ENCODE measurements around the gene RAB8B.
A peak's percentile ranks its signal among the peaks of the same experiment; 100 is the strongest.
"Not testable (repeated sequence)": the region's sequence is repeated elsewhere in the genome, so short reads cannot be mapped to it uniquely, and the experiment has no call there.

The RAB8B gene

DNA sequence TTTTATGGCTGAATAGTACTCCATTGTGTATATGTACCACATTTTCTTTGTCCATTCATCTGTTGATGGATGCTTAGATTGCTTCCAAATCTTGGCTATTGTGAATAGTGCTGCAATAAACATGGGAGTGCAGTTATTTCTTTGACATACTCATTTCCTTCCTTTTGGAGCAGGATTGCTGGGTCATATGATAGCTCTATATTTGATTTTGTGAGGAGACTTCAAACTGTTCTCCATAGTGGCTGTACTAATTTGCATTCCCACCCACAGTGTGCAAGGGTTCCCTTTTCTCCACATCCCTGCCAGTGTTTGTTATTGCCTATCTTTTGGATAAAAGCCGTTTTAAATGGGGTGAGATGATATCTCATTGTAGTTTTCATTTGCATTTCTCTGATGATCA is 47.7 kb downstream of the RAB8B start:
- DNase-seq (ENCODE audit: low read depth in 2 of 2), result not testable (repeated sequence)

DNA sequence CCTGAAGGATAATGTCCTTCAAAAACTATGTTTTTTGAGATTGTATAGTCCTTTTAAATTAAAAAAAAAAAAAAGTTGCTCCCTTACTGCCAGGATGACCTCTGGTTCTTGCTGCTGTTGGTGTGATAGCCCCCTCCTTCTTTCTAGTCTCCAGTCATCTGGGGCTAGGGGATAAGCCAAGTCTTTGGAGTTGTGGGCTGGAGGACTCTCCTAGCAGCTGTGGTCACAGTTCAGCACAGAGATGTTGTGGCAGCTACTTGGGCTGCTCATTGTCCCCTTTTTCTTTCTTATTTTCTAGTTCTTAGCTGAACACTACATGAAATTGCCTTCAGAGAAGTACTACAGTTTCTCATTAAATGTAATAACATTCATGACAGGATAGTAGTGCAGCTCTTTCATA is 48.8 kb downstream of the RAB8B start:
- DNase-seq (ENCODE audit: low read depth in 2 of 2), result no peak

DNA sequence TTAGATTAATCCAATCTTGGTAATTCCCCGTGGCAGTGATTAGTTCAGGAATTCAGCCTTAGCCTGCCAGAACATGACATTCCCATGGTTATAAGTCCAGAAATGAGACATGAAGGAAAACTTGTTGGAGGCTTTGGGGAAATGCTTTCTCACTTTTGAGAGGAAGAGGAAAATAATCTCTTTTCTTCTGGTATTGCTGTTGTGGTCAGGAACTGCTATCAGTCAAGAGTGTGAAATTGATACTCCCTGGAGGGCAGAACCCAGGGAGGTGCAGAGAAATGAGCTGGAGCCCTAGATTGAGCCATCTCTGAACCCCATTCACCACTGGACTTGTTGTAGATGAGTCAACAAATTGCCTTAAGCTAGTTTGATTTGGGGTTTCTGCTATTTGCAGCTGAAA is 49.4 kb downstream of the RAB8B start:
- DNase-seq (ENCODE audit: low read depth in 2 of 2), result peak in 1 of 2 donors; percentile 21

DNA sequence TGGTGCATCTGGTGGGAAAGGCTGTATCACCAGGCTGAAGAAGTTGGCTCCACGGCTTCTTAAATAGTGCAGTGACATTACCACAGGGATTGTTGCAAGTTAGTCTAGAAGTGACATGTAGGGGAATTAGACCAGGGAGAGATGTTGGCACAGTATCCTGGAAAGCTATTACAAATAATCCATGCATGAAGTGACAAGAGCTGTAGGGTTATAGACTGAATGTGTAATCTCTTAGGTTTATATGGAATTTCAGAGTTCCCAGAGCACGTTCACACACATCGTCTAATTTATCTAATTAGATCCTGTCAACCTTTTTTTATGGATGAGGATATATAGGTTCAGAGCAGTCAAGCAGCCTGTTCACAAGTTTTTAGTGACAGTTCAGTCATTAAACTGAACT is 50.7 kb downstream of the RAB8B start:
- DNase-seq (ENCODE audit: low read depth in 2 of 2), result no peak

DNA sequence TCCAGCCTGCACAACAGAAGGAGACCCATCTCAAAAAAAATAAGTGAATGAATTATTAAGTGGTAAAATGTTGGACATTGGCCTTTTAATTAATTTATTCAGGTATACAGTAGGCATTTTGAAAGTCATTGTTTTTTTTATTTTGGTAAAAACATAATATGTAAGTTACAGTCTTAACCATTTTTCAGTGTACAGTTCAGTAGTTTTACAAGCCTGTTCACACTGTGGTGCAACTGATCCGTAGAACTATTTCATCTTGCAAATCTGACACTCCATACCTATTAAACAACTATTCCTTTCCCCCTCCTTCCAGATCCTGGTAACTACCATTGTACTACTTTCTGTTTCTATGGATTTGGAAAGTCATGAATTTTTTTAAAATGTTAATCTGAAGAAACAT is 51.9 kb downstream of the RAB8B start:
- no peak for DNase-seq (ENCODE audit: low read depth in 2 of 2)

DNA sequence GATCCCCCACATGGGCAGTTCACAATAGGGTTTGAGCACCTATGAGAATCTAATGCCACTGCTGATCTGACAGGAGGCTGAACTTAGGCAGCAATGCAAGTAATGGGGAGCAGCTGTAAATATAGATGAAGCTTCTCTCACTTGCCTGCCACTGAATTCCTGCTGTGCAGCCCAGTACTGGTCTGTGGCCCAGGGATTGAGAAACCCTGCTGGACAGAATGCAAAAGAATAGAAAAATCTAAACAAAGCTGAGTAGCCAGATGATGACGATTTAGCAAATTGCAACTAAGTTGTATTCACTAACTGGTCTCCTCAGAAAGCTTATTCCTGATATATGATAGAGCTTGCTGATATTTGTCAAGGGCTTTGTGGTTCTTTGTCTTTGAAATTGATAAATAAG is 53.7 kb downstream of the RAB8B start:
- DNase-seq (ENCODE audit: low read depth in 2 of 2), result no peak

DNA sequence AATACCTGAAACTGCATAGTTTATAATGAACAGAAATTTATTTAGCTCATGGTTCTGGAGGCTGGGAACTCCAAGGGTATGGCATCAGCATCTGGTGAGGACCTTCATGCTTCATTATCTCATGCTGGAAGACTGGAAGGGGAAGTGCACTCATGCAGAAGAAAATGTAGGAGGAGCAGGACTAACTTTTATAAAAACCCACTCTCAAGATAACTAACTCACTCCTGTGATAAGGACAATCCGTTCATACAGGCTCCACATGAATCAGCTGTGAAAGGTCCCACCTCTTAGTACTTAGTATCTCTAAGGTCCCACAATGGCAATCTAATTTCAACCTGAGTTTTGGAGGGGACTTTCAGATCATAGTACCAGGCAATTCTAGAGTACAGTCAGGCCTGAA is 54.4 kb downstream of the RAB8B start:
- DNase-seq (ENCODE audit: low read depth in 2 of 2), result no peak

DNA sequence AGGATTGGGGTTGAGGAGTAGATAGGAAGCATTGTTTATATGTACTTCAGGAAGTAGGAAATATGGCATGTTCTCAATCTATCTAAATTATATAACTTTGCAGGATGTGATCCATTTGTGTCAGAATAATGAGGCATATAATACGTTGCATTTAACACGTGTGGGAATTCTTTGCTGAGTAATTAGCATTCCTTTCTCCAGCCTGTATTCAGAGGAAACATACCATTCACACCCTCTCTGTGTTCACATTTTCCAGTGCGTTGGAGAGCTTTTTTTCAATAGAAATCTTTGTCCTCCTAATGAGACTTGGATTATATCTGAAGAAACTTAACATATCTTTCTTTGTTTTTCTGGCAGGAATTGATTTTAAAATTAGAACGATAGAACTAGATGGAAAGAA is 55.0 kb downstream of the RAB8B start:
- DNase-seq (ENCODE audit: low read depth in 2 of 2), result no peak

DNA sequence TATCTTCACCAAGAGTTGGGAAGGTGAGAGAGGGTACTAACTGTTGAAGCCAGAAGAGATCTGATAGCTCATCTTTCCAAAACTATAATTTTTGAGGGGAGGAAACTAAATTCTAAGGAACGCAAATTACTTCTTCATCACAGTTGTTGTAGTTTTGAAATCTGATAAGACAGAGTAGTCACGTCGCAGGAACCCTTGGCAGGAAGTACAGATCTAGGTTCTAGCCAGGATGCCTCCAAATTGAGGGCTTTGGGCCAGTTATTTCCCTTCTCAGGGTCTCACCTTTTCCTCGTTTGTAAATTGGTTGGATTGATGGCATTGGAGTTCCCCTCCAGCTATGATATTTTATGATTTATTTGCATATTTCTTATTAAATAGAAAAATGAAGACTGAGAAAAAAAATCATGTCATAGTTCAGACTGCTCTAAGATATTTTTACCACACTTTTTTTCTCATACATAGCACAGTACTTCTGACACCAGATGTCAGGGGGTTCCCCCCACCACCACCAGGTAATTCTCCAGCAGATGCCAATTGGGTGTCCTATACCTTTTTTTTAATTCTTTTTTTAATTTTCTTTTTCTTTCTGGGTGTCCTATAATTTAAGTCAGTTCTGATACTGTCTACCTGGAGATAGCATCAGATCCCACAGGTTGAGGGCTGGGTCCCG is 55.7 kb downstream of the RAB8B start:
- no peak for DNase-seq (ENCODE audit: low read depth in 2 of 2)

DNA sequence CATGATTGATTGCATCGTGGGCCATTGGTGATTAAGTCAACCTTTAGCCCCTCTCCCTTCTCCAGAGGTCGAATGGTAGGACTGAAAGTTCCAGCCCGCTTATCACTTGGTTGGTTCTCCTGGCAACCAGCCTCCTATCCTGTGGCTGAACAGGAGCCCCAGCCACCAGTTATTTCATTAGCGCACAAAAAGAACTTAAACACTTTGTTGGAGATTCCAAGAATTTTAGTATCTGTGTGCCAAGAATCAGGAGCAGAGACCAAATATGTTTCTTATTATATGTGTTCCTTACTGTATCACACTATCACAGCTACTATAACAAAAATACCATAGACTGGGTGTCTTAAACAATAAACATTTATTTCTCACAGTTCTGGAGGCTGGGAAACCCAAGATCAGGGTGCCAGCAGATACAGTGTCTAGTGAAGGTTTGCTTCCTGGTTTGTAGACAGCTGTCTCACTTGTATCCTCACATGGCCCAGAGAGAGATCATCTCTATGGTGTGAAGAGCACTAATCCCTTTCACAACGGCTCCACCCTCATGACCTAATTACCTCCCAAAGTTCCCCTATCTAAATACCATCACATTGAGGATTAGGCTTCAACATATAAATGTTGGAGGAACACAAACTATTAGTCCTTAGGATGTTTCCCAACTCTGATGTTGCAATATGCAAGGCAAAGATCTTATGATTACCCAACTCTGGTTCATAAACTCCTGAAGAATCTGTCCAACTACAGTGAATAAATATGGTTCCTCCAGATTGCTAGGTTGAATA is 57.5 kb downstream of the RAB8B start:
- no peak for DNase-seq (ENCODE audit: low read depth in 2 of 2)

DNA sequence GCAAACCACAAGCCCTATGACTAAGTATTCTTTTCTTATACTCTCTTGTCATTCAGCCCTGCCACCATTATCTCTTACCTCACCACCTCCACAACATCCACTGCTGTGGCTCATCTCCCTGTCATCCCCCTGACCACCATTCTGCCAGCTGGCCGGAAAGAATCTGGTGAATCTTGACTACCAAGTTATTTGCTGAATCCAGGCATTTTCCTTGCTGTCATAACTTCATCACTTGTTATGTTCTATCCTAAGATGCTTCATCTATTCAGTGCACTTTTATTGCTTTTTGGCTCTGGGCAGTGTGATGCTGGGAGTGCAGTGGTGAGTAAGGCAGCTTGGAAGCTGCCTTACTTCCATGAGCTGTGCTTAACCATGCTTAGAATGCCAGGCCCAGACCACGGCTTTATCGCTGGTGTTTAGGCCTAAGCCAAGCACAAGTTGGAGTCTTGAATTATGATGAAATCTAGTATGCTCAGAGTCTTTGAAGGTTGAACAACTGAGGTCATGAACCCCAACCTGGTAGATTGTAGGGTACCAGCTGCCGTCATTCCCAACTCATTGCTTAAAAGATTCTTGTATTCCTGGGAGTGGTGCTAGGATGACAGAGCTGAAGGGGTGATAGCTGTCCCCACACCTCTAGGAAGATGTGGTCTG is 61.0 kb downstream of the RAB8B start:
- DNase-seq (ENCODE audit: low read depth in 2 of 2), result no peak

DNA sequence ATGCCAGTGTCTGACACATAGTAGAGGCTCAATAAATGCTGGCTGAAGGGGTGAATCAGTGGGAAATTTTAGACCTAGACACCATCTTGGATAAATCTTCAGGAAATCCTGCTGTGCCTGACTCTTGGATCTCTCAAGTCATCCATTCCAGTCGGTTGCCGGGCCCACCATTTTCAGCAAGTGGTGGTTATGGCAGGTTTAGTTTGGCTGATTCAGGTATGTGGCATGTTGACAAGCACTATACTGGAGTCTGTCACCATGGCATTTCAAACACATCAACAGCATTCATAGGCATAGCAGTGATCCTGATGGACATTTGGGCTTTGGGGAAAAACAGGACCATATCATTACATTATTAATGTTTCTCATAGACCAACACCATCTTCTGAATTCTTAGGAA is 62.3 kb downstream of the RAB8B start:
- no peak for DNase-seq (ENCODE audit: low read depth in 2 of 2)

DNA sequence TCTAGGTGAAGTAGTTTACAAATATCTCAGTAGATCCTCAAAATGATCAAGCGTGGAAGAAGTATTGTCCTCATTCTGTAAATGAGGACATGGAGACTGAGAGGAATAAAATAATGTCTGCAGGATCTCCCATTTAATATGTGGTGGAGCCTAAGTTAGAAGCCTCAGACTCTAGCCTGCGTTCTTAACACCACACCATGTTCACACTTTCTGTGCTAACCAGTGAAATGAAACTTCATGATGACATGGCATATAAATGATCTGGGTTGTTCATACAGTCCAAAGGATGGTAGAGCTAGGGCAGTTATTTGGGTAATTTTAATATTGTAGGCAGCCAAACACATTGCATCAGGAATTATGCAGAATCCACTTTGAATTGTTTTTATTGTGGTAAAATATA is 62.9 kb downstream of the RAB8B start:
- DNase-seq (ENCODE audit: low read depth in 2 of 2), result no peak

DNA sequence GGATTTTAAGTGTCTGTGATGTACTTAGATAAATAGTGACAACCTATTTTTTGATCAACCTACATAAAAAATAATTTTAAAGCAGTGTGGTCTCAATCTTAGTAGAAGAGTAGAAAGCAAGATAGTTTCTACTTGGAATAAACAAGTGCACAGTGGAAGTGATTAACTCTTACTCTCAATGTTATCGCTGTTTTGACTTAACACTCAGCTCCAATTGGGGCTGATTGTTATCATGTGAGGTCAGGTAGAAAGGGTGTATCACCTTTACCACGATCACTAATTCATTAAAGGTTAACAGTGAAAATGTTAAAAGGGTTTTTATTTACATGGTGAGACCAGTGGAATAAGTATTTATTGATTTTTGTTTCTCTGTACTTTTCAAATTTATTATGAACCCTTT is 65.6 kb downstream of the RAB8B start:
- DNase-seq (ENCODE audit: low read depth in 2 of 2), result no peak

DNA sequence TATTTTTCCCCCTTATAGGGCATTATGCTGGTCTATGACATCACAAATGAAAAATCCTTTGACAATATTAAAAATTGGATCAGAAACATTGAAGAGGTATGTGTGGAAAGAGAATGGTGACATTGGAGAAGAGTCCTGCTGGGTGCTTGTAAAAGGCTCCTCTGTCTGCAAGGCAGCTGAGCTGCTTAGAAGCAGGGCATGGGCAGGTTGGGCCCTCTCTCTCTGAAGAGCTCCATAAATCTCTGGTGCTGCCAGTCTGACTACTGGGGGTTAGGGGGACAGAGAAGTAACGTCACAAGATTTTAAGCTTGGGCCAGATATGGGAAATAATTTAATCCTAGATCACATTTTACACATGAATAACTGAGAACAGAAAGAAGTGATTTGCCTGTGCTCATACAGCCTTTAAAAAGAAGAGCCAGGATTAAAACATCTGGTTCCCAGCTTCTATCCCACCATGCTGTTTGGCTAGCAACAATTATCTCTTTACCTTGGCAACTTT is 66.1 kb downstream of the RAB8B start:
- no peak for DNase-seq (ENCODE audit: low read depth in 2 of 2)

DNA sequence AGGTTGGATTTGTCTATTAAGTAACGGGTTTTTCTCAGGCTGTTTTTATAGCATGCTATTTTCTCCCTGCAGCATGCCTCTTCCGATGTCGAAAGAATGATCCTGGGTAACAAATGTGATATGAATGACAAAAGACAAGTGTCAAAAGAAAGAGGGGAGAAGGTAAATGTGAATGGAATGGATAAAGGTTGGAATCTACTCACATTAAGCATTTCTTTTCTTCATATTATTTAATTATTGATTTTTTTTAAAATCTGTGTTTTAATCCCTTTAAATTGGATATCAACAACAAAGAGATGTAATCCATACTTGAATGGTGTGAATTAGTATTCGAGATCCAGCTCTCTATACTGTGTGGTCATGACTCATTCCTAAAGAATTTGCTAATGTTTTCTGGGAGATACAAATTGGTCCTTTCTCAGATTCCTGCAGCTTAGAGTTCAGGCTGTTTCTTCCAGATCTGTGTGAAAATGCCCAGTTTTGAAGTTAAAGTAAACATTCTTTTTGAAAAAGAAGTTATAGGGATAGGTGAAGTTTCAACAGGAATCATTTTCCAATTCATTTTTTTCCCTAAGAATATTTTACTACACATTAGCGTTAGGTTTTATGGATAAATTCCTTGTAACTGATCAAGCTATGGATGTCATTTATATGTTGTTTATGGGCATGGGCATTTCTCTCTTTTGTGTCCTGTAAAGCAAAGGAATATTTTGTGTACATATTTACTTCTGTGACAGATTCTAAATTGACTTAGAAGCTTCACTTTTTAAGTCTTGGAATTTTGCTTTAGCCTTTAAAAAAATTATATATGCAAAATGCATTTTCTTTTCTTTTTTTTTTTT is 67.2 kb downstream of the RAB8B start:
- DNase-seq (ENCODE audit: low read depth in 2 of 2), result no peak

DNA sequence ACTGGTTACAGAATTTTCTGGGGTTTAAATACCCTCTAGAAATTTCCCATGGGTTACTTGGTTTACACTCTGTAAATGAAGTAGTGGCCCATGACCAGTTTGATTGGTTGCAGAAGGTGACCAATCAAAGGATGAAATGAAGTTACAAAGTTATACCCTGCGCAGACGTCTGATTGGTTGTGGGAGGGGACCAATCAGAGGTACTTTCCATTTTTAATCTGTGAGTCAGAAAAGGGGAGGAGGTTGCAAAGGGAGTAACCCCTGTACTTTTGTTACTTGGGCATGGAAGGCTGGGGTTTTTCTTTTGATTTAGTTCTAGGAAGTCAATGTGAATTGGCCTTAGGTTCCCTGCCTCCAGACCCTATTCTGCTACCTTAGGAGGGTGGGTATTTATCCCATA is 69.3 kb downstream of the RAB8B start:
- no peak for DNase-seq (ENCODE audit: low read depth in 2 of 2)

DNA sequence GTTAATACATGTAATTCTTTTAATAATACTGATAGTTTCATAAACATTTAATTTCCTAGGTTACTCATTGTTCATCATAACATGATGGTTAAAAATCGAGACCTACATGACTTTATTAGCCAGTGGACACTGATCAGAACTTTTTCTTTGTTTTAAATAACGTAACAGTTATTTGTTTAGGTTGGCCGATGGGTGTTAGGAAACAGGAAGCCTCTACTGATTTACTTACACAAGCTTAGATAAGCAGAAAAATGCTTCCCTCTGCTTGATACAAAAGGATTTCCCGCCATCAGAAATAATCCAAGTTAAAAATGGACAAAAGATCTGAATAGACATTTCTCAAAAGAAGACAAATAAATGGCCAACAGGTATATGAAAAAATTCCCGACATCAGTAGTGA is 71.4 kb downstream of the RAB8B start:
- no peak for DNase-seq (ENCODE audit: low read depth in 2 of 2)

DNA sequence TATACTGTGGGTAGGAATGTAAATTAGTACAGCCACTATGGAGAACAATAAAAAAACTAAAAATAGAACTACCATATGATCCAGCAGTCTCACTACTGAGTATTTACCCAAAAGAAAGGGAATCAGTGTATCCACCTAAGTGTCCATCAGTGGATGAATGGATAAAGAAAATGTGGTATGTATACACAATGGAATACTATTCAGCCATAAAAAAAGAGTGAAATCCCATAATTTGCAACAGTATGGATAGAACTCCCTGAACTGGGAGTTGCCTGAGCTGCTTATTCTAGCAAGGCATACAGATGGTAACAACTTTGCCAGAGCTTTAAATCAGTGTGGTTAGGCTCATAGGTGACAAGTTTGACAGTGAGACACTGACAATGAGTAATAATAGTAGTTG is 71.9 kb downstream of the RAB8B start:
- no peak for DNase-seq (ENCODE audit: low read depth in 2 of 2)

DNA sequence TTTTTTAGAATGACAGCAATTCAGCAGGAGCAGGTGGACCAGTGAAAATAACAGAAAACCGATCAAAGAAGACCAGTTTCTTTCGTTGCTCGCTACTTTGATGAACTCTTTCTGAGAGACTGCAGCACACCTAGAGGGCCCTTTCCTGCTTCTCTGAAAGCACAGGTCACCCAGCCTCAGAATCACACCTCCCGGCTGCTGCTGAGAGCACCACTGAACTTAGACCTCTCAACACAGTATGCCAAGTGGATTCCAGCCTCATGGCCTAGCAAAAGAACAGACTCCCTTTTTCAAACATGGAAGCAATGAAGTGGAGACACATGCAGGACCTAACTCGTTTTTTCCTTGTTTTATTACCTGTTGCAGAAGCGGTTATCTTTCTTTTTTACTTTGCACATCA is 74.1 kb downstream of the RAB8B start:
- no peak for DNase-seq (ENCODE audit: low read depth in 2 of 2)

DNA sequence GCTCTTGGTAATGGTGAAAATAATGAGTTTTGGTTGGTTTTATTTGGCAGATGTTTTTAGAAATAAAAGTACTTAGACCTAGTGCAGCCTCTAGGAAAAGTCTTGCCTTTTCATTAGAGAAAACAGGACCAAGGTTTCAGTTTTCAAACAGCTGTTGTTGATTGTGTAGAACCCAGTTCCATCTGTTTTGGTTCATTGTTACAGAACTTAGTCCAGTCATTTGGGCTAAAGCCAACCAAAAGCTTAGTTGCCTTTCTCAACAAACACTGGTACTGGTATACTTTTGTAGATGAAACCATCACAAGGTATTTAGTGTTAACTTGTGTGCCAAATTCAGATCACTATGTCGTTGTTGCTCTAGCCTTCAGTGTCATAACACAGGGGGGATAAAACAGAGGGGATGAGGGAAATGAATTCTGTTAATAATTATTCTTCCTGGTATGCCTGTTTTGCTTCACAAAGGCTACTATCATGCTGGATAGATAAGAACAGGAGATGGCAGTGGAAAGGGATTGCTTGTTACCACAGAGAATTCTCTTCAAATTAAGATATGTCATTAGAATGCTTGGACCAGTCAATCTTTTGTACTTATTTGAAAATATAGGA is 75.4 kb downstream of the RAB8B start:
- DNase-seq (ENCODE audit: low read depth in 2 of 2), result no peak

DNA sequence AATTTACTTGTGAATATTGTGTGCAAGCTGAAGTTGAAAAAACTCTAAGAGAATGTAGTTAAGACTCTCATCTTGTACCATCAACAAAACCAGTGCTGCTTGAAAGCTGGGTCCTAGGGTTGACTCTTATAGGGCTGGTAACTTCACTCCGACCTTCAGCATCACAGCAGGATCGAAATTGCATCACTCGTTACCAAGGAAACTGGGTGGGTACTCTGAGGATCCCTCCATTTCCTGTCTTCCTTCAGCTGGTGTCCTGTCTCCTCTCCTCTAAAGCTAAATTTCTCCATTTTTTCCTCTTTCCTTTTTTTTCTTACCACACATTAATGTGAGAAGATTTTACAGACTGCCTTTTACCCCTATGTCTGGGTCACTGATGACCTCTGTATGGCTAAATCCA is 85.0 kb downstream of the RAB8B start:
- DNase-seq (ENCODE audit: low read depth in 2 of 2), result no peak
